Upper lobe of left lung (tissue), 4 donors: ENCODE data around the gene C2CD4D.

Experiments used
- POLR2AphosphoS5 ChIP-seq, 2 donors: sonication (generic); formaldehyde crosslinking; IDR thresholded peaks; one replicate each; pipeline ENCODE4 v1.5.1; 2017; ENCODE audit warnings: antibody characterized with exemption in 2 of 2
- TF ChIP-seq, protein P1 (sequence below), 6 experiments: fragments of 450-650 bp in 4 of 6; fragments of 200-600 bp in 2 of 6; sonication (generic) in 2 of 6; IDR thresholded peaks; one replicate each; pipeline ENCODE4 v1.5.1; 2016 to 2019; ENCODE audit warnings: antibody characterized with exemption in 6 of 6

DNA sequence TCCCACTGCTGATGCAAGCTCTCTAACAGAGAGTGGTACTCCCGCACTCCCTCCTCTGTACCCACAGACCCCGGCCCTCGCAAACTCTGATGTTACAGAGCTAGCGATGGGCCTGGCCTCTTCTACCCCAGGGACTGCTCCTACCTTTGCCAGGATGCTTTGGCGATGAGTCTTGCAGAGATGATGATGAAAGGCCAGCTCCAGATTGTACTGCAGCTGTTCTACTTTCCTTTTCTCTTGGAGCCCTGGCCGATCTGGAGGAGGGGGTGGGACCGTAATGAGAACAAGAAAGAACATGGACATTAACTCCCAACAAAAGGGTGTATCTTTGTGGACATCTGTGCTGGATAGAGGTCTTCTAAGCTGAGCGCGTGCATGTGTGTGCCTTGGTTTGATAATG lies 28.4 kb downstream of the C2CD4D start:
- TF ChIP-seq, protein P1, sequence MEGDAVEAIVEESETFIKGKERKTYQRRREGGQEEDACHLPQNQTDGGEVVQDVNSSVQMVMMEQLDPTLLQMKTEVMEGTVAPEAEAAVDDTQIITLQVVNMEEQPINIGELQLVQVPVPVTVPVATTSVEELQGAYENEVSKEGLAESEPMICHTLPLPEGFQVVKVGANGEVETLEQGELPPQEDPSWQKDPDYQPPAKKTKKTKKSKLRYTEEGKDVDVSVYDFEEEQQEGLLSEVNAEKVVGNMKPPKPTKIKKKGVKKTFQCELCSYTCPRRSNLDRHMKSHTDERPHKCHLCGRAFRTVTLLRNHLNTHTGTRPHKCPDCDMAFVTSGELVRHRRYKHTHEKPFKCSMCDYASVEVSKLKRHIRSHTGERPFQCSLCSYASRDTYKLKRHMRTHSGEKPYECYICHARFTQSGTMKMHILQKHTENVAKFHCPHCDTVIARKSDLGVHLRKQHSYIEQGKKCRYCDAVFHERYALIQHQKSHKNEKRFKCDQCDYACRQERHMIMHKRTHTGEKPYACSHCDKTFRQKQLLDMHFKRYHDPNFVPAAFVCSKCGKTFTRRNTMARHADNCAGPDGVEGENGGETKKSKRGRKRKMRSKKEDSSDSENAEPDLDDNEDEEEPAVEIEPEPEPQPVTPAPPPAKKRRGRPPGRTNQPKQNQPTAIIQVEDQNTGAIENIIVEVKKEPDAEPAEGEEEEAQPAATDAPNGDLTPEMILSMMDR (IDR thresholded peaks at IDR 0.05), result no peak
- no peak for TF ChIP-seq POLR2AphosphoS5 (IDR thresholded peaks at IDR 0.05)
